SK-N-SH (cell line): Measurements from ENCODE around the gene OR5M8. TPM values are rescaled to one million over a fixed set of nuclear protein-coding genes. Genes with fewer than 3 reads are reported as not detected.

ENCODE experiments used
- CTCF ChIA-PET: fragments of 300-600, 350-600 bp; formaldehyde crosslinking; extraction: SDS; loops from one replicate; lab custom pipeline; 2021; lab: Yijun Ruan, JAX
- POLR2A ChIA-PET: fragments of 350-600 bp; sonication (Branson Sonifier 250); formaldehyde crosslinking; extraction: SDS; loops from one replicate; lab custom pipeline; 2020; ENCODE audit warnings: antibody characterized with exemption, inconsistent platforms; lab: Yijun Ruan, JAX
- DNase-seq: peaks from one replicate; pipeline ENCODE4 v3.0.0; 2012
- H2AFZ ChIP-seq: fragments of 200-600 bp; sonication (generic); 2 replicates; pipeline ENCODE4 v1.8.1; 2016; ENCODE audit warnings: antibody characterized with exemption, mild to moderate bottlenecking, low read depth
- H3F3A ChIP-seq: fragments of 200-600 bp; sonication (generic); replicated peaks from 2 replicates; pipeline ENCODE3; 2016; ENCODE audit warnings: antibody characterized with exemption, mild to moderate bottlenecking; ENCODE audit not compliant: insufficient read depth
- H3K27ac ChIP-seq, 2 experiments: fragments of 200-500 bp in 1 of 2; fragments of 200-600 bp in 1 of 2; sonication (Bioruptor generic) in 1 of 2; sonication (generic), shearing (Covaris generic) in 1 of 2; 2 replicates each; pipeline versions ENCODE4 v1.5.1 to v1.6.1; 2014 to 2016; ENCODE audit warnings: low read depth in 2 of 2, inconsistent platforms in 1 of 2, low read length in 1 of 2, mild to moderate bottlenecking in 1 of 2, mixed read lengths in 1 of 2
- H3K27me3 ChIP-seq: fragments of 200-600 bp; sonication (generic), shearing (Covaris generic); 2 replicates; pipeline ENCODE4 v1.6.1; 2016; ENCODE audit warnings: mixed run types; ENCODE audit not compliant: insufficient read depth
- H3K36me3 ChIP-seq, 2 experiments: fragments of 200-500 bp in 1 of 2; fragments of 200-600 bp in 1 of 2; sonication (Bioruptor generic) in 1 of 2; sonication (generic) in 1 of 2; replicated peaks in 1 of 2; 2 replicates each; pipeline versions ENCODE3 to v1.5.1; 2014 to 2016; ENCODE audit warnings: low read length in 1 of 2, mild to moderate bottlenecking in 1 of 2; ENCODE audit not compliant: insufficient read depth in 2 of 2, control insufficient read depth in 1 of 2
- H3K4me1 ChIP-seq, 2 experiments: fragments of 200-500 bp in 1 of 2; fragments of 200-600 bp in 1 of 2; sonication (Bioruptor generic) in 1 of 2; sonication (generic), shearing (Covaris generic) in 1 of 2; 2 replicates each; pipeline versions ENCODE4 v1.5.1 to v1.6.1; 2014 to 2016; ENCODE audit warnings: low read depth in 1 of 2, low read length in 1 of 2, mixed run types in 1 of 2; ENCODE audit not compliant: insufficient read depth in 2 of 2, control insufficient read depth in 1 of 2
- H3K4me2 ChIP-seq: fragments of 200-600 bp; sonication (generic), shearing (Covaris generic); 2 replicates; pipeline ENCODE4 v1.6.1; 2017; ENCODE audit warnings: mixed run types
- H3K4me3 ChIP-seq, 2 experiments: fragments of 200-500 bp in 1 of 2; fragments of 200-600 bp in 1 of 2; sonication (Bioruptor generic) in 1 of 2; sonication (generic), shearing (Covaris generic) in 1 of 2; 2 replicates each; pipeline versions ENCODE4 v1.5.1 to v1.8.1; 2014 to 2016; ENCODE audit warnings: low read depth in 2 of 2, inconsistent platforms in 1 of 2, low read length in 1 of 2, mild to moderate bottlenecking in 1 of 2, mixed read lengths in 1 of 2, moderate library complexity in 1 of 2
- H3K79me2 ChIP-seq: fragments of 200-600 bp; sonication (generic); 2 replicates; pipeline ENCODE4 v1.8.1; 2017; ENCODE audit warnings: mild to moderate bottlenecking; ENCODE audit not compliant: insufficient read depth
- H3K9ac ChIP-seq: fragments of 200-600 bp; sonication (generic); 2 replicates; pipeline ENCODE4 v1.6.1; 2017; ENCODE audit warnings: mixed run types
- H3K9me2 ChIP-seq: fragments of 200-600 bp; sonication (generic); 2 replicates; pipeline ENCODE4 v1.6.1; 2017; ENCODE audit warnings: mixed run types
- H3K9me3 ChIP-seq: fragments of 200-600 bp; sonication (generic); 2 replicates; pipeline ENCODE4 v1.6.1; 2017; ENCODE audit warnings: mixed run types, mild to moderate bottlenecking, moderate library complexity
- H4K20me1 ChIP-seq: fragments of 200-600 bp; sonication (generic); 2 replicates; pipeline ENCODE4 v1.6.1; 2017; ENCODE audit warnings: mild to moderate bottlenecking, mixed run types; ENCODE audit not compliant: insufficient read depth
- CTCF ChIP-seq: fragments of 200-600 bp; sonication (generic); IDR thresholded peaks from 2 replicates; pipeline ENCODE4 v1.6.1; 2017; ENCODE audit warnings: antibody characterized with exemption, mild to moderate bottlenecking, moderate library complexity
- ELF1 ChIP-seq: IDR thresholded peaks from 2 replicates; pipeline ENCODE4 v1.4.0; 2012
- EP300 ChIP-seq, 2 experiments: IDR thresholded peaks; 2 replicates each; pipeline versions ENCODE4 v1.4.0 to v1.6.1; 2012; ENCODE audit warnings: borderline replicate concordance in 1 of 2, low read depth in 1 of 2, low read length in 1 of 2
- FOSL2 ChIP-seq: IDR thresholded peaks from 2 replicates; pipeline ENCODE4 v1.4.0; 2012; ENCODE audit warnings: low read depth, mild to moderate bottlenecking, moderate library complexity, borderline replicate concordance
- FOXJ3 ChIP-seq: sonication (generic); formaldehyde crosslinking; IDR thresholded peaks from 2 replicates; pipeline ENCODE4 v1.5.1; 2020; ENCODE audit warnings: mild to moderate bottlenecking, missing genetic modification reagents
- GABPA ChIP-seq: IDR thresholded peaks from 2 replicates; pipeline ENCODE4 v1.4.0; 2012; ENCODE audit warnings: low read depth, mild to moderate bottlenecking
- GATA2 ChIP-seq: sonication (generic); formaldehyde crosslinking; IDR thresholded peaks from 2 replicates; pipeline ENCODE4 v1.5.0; 2020; ENCODE audit warnings: mild to moderate bottlenecking, missing genetic modification reagents
- IRF3 ChIP-seq: fragments of 150-350 bp; IDR thresholded peaks from 2 replicates; pipeline ENCODE4 v1.6.1; 2016; ENCODE audit warnings: mild to moderate bottlenecking, low read depth, low read length
- JUND ChIP-seq: IDR thresholded peaks from 2 replicates; pipeline ENCODE4 v1.4.0; 2012
- MXI1 ChIP-seq: IDR thresholded peaks from 2 replicates; pipeline ENCODE4 v1.6.1; 2012; ENCODE audit warnings: mild to moderate bottlenecking, low read depth, low read length, improper control_type of control experiment
- RAD21 ChIP-seq: IDR thresholded peaks from 2 replicates; pipeline ENCODE4 v1.6.1; 2012; ENCODE audit warnings: mild to moderate bottlenecking, low read length
- RFX5 ChIP-seq: IDR thresholded peaks from 2 replicates; pipeline ENCODE4 v1.6.1; 2012; ENCODE audit warnings: mild to moderate bottlenecking, improper control_type of control experiment, low read length
- RXRA ChIP-seq: IDR thresholded peaks from 2 replicates; pipeline ENCODE4 v1.4.0; 2012; ENCODE audit warnings: low read depth, mild to moderate bottlenecking, borderline replicate concordance
- SIN3A ChIP-seq: IDR thresholded peaks from 2 replicates; pipeline ENCODE4 v1.6.1; 2012; ENCODE audit warnings: low read depth, mild to moderate bottlenecking, low read length, moderate library complexity, borderline replicate concordance
- SMC3 ChIP-seq: IDR thresholded peaks from 2 replicates; pipeline ENCODE4 v1.6.1; 2012; ENCODE audit warnings: low read depth, low read length, improper control_type of control experiment
- TCF12 ChIP-seq: IDR thresholded peaks from 2 replicates; pipeline ENCODE4 v1.4.0; 2012
- TEAD4 ChIP-seq: IDR thresholded peaks from 2 replicates; pipeline ENCODE4 v1.4.0; 2012; ENCODE audit warnings: mild to moderate bottlenecking, borderline replicate concordance; ENCODE audit not compliant: insufficient read depth
- USF1 ChIP-seq: IDR thresholded peaks from 2 replicates; pipeline ENCODE4 v1.4.0; 2012; ENCODE audit warnings: low read depth, borderline replicate concordance
- YY1 ChIP-seq: IDR thresholded peaks from 2 replicates; pipeline ENCODE4 v1.4.0; 2012; ENCODE audit warnings: low read depth, mild to moderate bottlenecking
- ZBTB33 ChIP-seq: IDR thresholded peaks from 2 replicates; pipeline ENCODE4 v1.4.0; 2012; ENCODE audit warnings: low read depth, borderline replicate concordance
- WGBS: methylation state at CpG from one replicate; pipeline ENCODE4 v1.1.6; 2017; ENCODE audit warnings: low lambda C conversion rate; 5-methylcytosine and 5-hydroxymethylcytosine counted together
- polyA plus RNA-seq, 3 experiments: library from polyadenylated mRNA; depleted of rRNA; stranded (reverse); fragments of >200 nt; gene quantifications; 2 replicates each; pipeline ENCODE4 v1.2.3, GENCODE V29; 2012

The OR5M8 gene
- polyA plus RNA-seq, 1 of the 3 experiments (the other 2 are of a cell fraction), result not detected

GRCh38 chr11:56497010-56497409, 5.8 kb upstream of the OR5M8 start:
- CTCF ChIA-PET, result no interaction called here
- H3K79me2 ChIP-seq, result no peaks in the 10 kb centered on the region
- H3K27me3 ChIP-seq, result no peaks in the 10 kb centered on the region; the same call in 1 of the 2 replicates
- POLR2A ChIA-PET, result no interaction called here
- no peak for TF ChIP-seq CTCF
- TF ChIP-seq IRF3, result no peak
- TF ChIP-seq ELF1, result no peak
- TF ChIP-seq FOXJ3, result no peak
- no peak for TF ChIP-seq SIN3A
- no peak for TF ChIP-seq MXI1
- TF ChIP-seq USF1, result no peak
- no peak for TF ChIP-seq EP300 (IDR thresholded peaks at IDR 0.05; ENCODE audit: borderline replicate concordance in 1 of 2, low read depth in 1 of 2, low read length in 1 of 2)
- no peak for TF ChIP-seq RXRA
- no peak for TF ChIP-seq SMC3
- TF ChIP-seq GABPA, result no peak
- TF ChIP-seq GATA2, result no peak
- no peak for TF ChIP-seq FOSL2
- no peak for TF ChIP-seq TCF12
- no peak for TF ChIP-seq YY1
- no peak for TF ChIP-seq RFX5
- TF ChIP-seq RAD21, result no peak
- TF ChIP-seq, all 33 proteins: peak for 0
- Histone ChIP-seq H3F3A (no peaks in the 10 kb centered on the region), H4K20me1 (no peaks in the 10 kb centered on the region), H3K4me2 (no peak overlapping the region), H3K36me3 (no peaks in the 10 kb centered on the region), H3K27ac (no peak overlapping the region), H3K4me1 (no peaks in the 10 kb centered on the region), H3K4me3 (no peak overlapping the region), H3K9ac (no peak overlapping the region), H2AFZ (no peak overlapping the region), H3K9me3 (no peaks in the 10 kb centered on the region), H3K9me2 (no peaks in the 10 kb centered on the region)
- DNase-seq, result no peak
- WGBS, result 42% methylated on average over 6 of the region's 28 CpGs

GRCh38 chr11:56495117-56495516, 3.9 kb upstream of the OR5M8 start:
- Histone ChIP-seq H3K9me2 (no peaks in the 10 kb centered on the region), H3K79me2 (no peaks in the 10 kb centered on the region), H2AFZ (no peak overlapping the region), H3K27ac (no peak overlapping the region), H3K36me3 (no peaks in the 10 kb centered on the region), H3K4me2 (no peak overlapping the region), H3K9ac (no peak overlapping the region), H3K27me3 (no peaks in the 10 kb centered on the region), H3K9me3 (no peaks in the 10 kb centered on the region), H4K20me1 (no peaks in the 10 kb centered on the region), H3K4me1 (no peaks in the 10 kb centered on the region), H3K4me3 (no peak overlapping the region), H3F3A (no peaks in the 10 kb centered on the region)
- 1% methylated on average over 2 of the region's 2 CpGs for WGBS
- no peak for DNase-seq
- POLR2A ChIA-PET, result no interaction called here
- CTCF ChIA-PET, result no interaction called here
- TF ChIP-seq JUND (no peak), EP300 (IDR thresholded peaks at IDR 0.05; ENCODE audit: borderline replicate concordance in 1 of 2, low read depth in 1 of 2, low read length in 1 of 2) (no peak), TEAD4 (no peak), GABPA (no peak), SIN3A (no peak), TCF12 (no peak), ZBTB33 (no peak), USF1 (no peak), IRF3 (no peak), RFX5 (no peak), RAD21 (no peak)
